Upper lobe of left lung (tissue), 4 donors: ENCODE measurements around the gene AP3M1.

Source experiments
- CTCF ChIP-seq, 6 experiments: fragments of 450-650 bp in 4 of 6; fragments of 200-600 bp in 2 of 6; sonication (generic) in 2 of 6; IDR thresholded peaks; one replicate each; pipeline ENCODE4 v1.5.1; 2016 to 2019; ENCODE audit warnings: antibody characterized with exemption in 6 of 6
- POLR2A ChIP-seq, 4 donors: fragments of 450-650 bp; IDR thresholded peaks; one replicate each; pipeline ENCODE4 v1.5.1; 2016 to 2017; ENCODE audit warnings: antibody characterized with exemption in 4 of 4, mild to moderate bottlenecking in 2 of 4

- TF ChIP-seq CTCF (IDR thresholded peaks at IDR 0.05) (no peak), POLR2A (IDR thresholded peaks at IDR 0.05) (no peak)
Measured at GRCh38 chr10:74099420-74099819, 51.2 kb downstream of the AP3M1 start.
